ENCODE results near the gene ZNF768.

DNA sequence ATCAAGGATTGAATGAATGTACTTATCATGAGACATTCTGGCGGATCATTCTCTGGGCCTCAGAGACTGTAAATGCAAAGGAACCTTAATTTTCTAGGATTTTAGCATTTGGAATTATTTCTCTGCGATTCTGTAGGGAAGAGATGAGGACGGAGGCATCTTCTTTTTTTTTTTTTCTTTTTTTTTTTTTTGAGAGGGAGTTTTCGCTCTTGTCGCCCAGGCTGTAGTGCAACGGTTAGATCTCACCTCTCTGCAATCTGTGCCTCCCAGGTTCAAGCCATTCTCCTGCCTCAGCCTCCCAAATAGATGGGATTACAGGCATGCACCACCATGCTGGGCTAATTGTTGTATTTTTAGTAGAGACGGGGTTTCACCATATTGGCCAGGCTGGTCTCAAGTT lies 51.7 kb downstream of the ZNF768 start:
- TF ChIP-seq CTCF (IDR thresholded peaks at IDR 0.05; ENCODE audit: low read depth, low read length, poor library complexity, severe bottlenecking) (no peak), EZH2phosphoT487 (IDR thresholded peaks at IDR 0.05; ENCODE audit: borderline replicate concordance, low read length) (no peak)
